K562 (cell line): ENCODE data around the gene ALOX12B. TPM values are rescaled to one million over a fixed set of nuclear protein-coding genes. Genes with fewer than 3 reads are reported as not detected.

Experiments
- ARID2 ChIP-seq: fragments of 450-650 bp; IDR thresholded peaks from 2 replicates; pipeline ENCODE4 v1.6.1; 2017; ENCODE audit warnings: antibody characterized with exemption, mild to moderate bottlenecking
- ESRRA ChIP-seq: fragments of 450-650 bp; IDR thresholded peaks from 2 replicates; pipeline ENCODE4 v1.6.1; 2014; ENCODE audit warnings: low read depth, mild to moderate bottlenecking, moderate library complexity, borderline replicate concordance
- HNRNPL ChIP-seq: fragments of 200-400 bp; formaldehyde crosslinking; IDR thresholded peaks from 2 replicates; pipeline ENCODE4 v1.6.1; 2017; ENCODE audit warnings: low read depth, mild to moderate bottlenecking, low read length
- ILF3 ChIP-seq: fragments of 450-650 bp; IDR thresholded peaks from 2 replicates; pipeline ENCODE4 v1.6.1; 2018; ENCODE audit warnings: antibody characterized with exemption, mild to moderate bottlenecking, moderate library complexity, borderline replicate concordance
- NFIC ChIP-seq: fragments of 450-650 bp; IDR thresholded peaks from 2 replicates; pipeline ENCODE4 v1.6.1; 2017; ENCODE audit warnings: mild to moderate bottlenecking, inconsistent platforms
- POLR2G ChIP-seq: fragments of 200-400 bp; formaldehyde crosslinking; IDR thresholded peaks from 2 replicates; pipeline ENCODE4 v1.6.1; 2017; ENCODE audit warnings: low read depth, mild to moderate bottlenecking, antibody characterized with exemption, low read length, moderate library complexity
- PPARD ChIP-seq: fragments of 250-450 bp; sonication (Bioruptor Pico); IDR thresholded peaks from 2 replicates; pipeline ENCODE4 v1.8.0; 2022; ENCODE audit warnings: inconsistent platforms, mild to moderate bottlenecking, moderate library complexity
- PTTG1 ChIP-seq: fragments of 450-650 bp; IDR thresholded peaks from 2 replicates; pipeline ENCODE4 v1.6.1; 2016; ENCODE audit warnings: low read depth, mild to moderate bottlenecking, missing genetic modification characterization, missing compliant biosample characterization
- RAD51 ChIP-seq: fragments of 450-650 bp; IDR thresholded peaks from 2 replicates; pipeline ENCODE4 v1.7.1; 2016; ENCODE audit warnings: low read depth, mild to moderate bottlenecking, borderline replicate concordance
- SAFB2 ChIP-seq: fragments of 200-400 bp; formaldehyde crosslinking; IDR thresholded peaks from 2 replicates; pipeline ENCODE4 v1.6.1; 2018; ENCODE audit warnings: borderline replicate concordance, low read length, low read depth, moderate library complexity; ENCODE audit not compliant: severe bottlenecking
- SMARCE1 ChIP-seq: fragments of 450-650 bp; IDR thresholded peaks from 2 replicates; pipeline ENCODE4 v1.7.1; 2016; ENCODE audit warnings: mild to moderate bottlenecking
- TAF15 ChIP-seq: fragments of 200-400 bp; formaldehyde crosslinking; IDR thresholded peaks from 2 replicates; pipeline ENCODE4 v1.6.1; 2017; ENCODE audit warnings: mild to moderate bottlenecking, low read depth, low read length, moderate library complexity
- TRIM28 ChIP-seq: fragments of 450-650 bp; IDR thresholded peaks from 2 replicates; pipeline ENCODE4 v1.6.1; 2017
- ZNF253 ChIP-seq: fragments of 250-450 bp; sonication (Bioruptor Pico); conservative IDR thresholded peaks from 2 replicates; pipeline ENCODE4 v1.6.1; 2021; ENCODE audit warnings: mild to moderate bottlenecking
- polyA plus RNA-seq, 8 experiments: library from polyadenylated mRNA; depleted of rRNA in 4 of 8; stranded (reverse) in 5 of 8; unstranded in 3 of 8; fragments of >200 nt; fragmentation: Nextera tagmentation in 2 of 8; fragmentation: Illumina TruSeq in 1 of 8; extraction: Ambion mirVana in 2 of 8; extraction: Trizol in 1 of 8; gene quantifications; 2 replicates each; pipeline versions ENCODE4 v1.2.1 to v1.2.3, GENCODE V29; 2011 to 2014; ENCODE audit warnings: inconsistent platforms in 1 of 8, missing spikeins in 1 of 8
- total RNA-seq, 7 experiments: library from RNA; depleted of rRNA in 6 of 7; stranded (reverse); fragments of >200 nt in 6 of 7; fragmentation: Illumina TruSeq in 2 of 7; extraction: Trizol in 2 of 7; gene quantifications; 2 replicates each; pipeline versions ENCODE4 v1.2.1 to v1.2.3, GENCODE V29; 2011 to 2021; ENCODE audit warnings: low replicate concordance in 1 of 7
- TF ChIP-seq, protein P1 (sequence below): fragments of 250-450 bp; sonication (Bioruptor Pico); IDR thresholded peaks from 2 replicates; pipeline ENCODE4 v1.4.0; 2020; ENCODE audit warnings: mild to moderate bottlenecking
- TF ChIP-seq, protein P2 (sequence below): IDR thresholded peaks from 3 replicates; pipeline ENCODE4 v1.6.1; 2011; ENCODE audit warnings: borderline replicate concordance, mild to moderate bottlenecking; ENCODE audit not compliant: insufficient read length, insufficient read depth
- TF ChIP-seq, protein P3 (sequence below): fragments of 200-800 bp; sonication (Bioruptor generic); IDR thresholded peaks from 2 replicates; pipeline ENCODE4 v1.6.1; 2017; ENCODE audit warnings: missing genetic modification characterization, missing compliant biosample characterization
- TF ChIP-seq, protein P4 (sequence below): sonication (generic); formaldehyde crosslinking; IDR thresholded peaks from 2 replicates; pipeline ENCODE4 v1.8.0; 2023; ENCODE audit warnings: missing genetic modification reagents, mild to moderate bottlenecking, borderline replicate concordance

Gene ALOX12B
- total and polyA plus RNA-seq, 9 of the 15 experiments (the other 6 are each of a cell fraction or from before 2014, with no cell fraction given) = not detected

GRCh38 chr17:8120520-8121406, 33.2 kb upstream of the ALOX12B start (continued):
- TF ChIP-seq, protein P1, sequence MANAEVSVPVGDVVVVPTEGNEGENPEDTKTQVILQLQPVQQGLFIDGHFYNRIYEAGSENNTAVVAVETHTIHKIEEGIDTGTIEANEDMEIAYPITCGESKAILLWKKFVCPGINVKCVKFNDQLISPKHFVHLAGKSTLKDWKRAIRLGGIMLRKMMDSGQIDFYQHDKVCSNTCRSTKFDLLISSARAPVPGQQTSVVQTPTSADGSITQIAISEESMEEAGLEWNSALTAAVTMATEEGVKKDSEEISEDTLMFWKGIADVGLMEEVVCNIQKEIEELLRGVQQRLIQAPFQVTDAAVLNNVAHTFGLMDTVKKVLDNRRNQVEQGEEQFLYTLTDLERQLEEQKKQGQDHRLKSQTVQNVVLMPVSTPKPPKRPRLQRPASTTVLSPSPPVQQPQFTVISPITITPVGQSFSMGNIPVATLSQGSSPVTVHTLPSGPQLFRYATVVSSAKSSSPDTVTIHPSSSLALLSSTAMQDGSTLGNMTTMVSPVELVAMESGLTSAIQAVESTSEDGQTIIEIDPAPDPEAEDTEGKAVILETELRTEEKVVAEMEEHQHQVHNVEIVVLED = no peak
- peak; percentile 71 for TF ChIP-seq POLR2G
- TF ChIP-seq ZNF253 (CRISPR knock-in tag) = no peak
- no peak for TF ChIP-seq SMARCE1
- no peak for TF ChIP-seq ESRRA
- no peak for TF ChIP-seq HNRNPL
- TF ChIP-seq, protein P2, sequence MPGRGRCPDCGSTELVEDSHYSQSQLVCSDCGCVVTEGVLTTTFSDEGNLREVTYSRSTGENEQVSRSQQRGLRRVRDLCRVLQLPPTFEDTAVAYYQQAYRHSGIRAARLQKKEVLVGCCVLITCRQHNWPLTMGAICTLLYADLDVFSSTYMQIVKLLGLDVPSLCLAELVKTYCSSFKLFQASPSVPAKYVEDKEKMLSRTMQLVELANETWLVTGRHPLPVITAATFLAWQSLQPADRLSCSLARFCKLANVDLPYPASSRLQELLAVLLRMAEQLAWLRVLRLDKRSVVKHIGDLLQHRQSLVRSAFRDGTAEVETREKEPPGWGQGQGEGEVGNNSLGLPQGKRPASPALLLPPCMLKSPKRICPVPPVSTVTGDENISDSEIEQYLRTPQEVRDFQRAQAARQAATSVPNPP = no peak
- TF ChIP-seq, protein P3, sequence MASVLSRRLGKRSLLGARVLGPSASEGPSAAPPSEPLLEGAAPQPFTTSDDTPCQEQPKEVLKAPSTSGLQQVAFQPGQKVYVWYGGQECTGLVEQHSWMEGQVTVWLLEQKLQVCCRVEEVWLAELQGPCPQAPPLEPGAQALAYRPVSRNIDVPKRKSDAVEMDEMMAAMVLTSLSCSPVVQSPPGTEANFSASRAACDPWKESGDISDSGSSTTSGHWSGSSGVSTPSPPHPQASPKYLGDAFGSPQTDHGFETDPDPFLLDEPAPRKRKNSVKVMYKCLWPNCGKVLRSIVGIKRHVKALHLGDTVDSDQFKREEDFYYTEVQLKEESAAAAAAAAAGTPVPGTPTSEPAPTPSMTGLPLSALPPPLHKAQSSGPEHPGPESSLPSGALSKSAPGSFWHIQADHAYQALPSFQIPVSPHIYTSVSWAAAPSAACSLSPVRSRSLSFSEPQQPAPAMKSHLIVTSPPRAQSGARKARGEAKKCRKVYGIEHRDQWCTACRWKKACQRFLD (CRISPR knock-in tag) = no peak
- no peak for TF ChIP-seq TRIM28
- TF ChIP-seq, protein P4, sequence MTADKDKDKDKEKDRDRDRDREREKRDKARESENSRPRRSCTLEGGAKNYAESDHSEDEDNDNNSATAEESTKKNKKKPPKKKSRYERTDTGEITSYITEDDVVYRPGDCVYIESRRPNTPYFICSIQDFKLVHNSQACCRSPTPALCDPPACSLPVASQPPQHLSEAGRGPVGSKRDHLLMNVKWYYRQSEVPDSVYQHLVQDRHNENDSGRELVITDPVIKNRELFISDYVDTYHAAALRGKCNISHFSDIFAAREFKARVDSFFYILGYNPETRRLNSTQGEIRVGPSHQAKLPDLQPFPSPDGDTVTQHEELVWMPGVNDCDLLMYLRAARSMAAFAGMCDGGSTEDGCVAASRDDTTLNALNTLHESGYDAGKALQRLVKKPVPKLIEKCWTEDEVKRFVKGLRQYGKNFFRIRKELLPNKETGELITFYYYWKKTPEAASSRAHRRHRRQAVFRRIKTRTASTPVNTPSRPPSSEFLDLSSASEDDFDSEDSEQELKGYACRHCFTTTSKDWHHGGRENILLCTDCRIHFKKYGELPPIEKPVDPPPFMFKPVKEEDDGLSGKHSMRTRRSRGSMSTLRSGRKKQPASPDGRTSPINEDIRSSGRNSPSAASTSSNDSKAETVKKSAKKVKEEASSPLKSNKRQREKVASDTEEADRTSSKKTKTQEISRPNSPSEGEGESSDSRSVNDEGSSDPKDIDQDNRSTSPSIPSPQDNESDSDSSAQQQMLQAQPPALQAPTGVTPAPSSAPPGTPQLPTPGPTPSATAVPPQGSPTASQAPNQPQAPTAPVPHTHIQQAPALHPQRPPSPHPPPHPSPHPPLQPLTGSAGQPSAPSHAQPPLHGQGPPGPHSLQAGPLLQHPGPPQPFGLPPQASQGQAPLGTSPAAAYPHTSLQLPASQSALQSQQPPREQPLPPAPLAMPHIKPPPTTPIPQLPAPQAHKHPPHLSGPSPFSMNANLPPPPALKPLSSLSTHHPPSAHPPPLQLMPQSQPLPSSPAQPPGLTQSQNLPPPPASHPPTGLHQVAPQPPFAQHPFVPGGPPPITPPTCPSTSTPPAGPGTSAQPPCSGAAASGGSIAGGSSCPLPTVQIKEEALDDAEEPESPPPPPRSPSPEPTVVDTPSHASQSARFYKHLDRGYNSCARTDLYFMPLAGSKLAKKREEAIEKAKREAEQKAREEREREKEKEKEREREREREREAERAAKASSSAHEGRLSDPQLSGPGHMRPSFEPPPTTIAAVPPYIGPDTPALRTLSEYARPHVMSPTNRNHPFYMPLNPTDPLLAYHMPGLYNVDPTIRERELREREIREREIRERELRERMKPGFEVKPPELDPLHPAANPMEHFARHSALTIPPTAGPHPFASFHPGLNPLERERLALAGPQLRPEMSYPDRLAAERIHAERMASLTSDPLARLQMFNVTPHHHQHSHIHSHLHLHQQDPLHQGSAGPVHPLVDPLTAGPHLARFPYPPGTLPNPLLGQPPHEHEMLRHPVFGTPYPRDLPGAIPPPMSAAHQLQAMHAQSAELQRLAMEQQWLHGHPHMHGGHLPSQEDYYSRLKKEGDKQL (CRISPR knock-in tag) = no peak
- no peak for TF ChIP-seq SAFB2
- TF ChIP-seq ARID2 = no peak
- TF ChIP-seq NFIC = peak; percentile 53
- TF ChIP-seq PTTG1 = no peak
- TF ChIP-seq RAD51 = no peak
- TF ChIP-seq PPARD (CRISPR knock-in tag) = no peak
- TF ChIP-seq ILF3 = no peak
- no peak for TF ChIP-seq TAF15
